ENCODE data around the gene ILKAP. TPM values are rescaled to one million over a fixed set of nuclear protein-coding genes. Genes with fewer than 3 reads are reported as not detected.

Gene ILKAP
- polyA plus RNA-seq, 3 donors: 23.2 to 44.2 (median 29.3) TPM

DNA sequence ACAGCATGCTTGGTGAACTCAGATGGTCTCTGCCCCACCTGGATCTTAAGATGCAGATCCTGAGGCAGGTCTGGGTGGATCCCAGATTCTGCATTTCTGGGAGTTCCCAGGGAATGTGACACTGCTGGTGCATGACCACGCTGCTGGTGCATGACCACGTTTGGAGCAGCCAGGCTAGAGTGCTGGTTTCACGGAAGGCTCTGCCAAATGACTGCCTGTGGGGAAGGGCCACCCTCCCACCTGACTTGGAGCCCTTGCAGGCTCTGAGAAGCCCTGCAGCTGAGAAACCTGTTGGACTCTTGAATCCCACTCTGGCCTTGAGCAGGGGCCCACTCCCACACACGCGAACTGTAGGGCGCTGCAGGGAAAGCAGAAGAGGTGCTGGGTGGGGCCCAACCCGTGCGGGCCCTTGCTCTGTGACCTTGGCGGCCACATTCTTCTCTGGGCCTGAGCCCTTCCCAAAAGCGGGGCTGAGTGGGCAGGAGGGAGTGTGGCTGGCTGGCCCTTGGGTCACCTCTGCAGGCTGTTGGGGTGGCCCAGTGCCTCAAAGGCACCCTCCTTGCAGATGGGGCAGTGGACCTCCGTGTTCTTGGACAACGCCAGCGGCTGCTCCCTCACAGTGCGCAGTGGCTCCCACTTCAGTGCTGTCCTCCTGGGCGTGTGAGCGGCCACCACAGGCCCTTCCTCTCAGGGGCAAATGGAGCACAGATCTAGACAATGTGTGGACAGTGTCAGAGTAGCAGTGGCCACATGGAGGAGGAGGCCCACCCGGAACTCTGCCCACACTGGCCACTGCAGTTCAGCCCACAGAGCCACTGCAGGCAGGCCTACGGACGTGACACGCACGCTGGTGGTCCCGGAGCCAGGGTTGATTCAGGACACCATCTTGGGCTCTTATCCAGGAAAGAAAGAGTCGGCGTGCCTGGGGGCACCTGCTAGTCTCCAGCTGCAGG is 36.8 kb downstream of the ILKAP start:
- H3K4me1 ChIP-seq (ENCODE audit: control insufficient read depth in 1 of 2, insufficient read depth in 2 of 2, low read length in 2 of 2): no peaks in the 10 kb centered on the region
- H3K4me1 Mint-ChIP-seq: peaks cover 7% of the 10 kb centered on the region
- H3K9me3 Mint-ChIP-seq: peaks cover 0 to 6% (median 0%) of the 10 kb centered on the region in 7 donors
- intact Hi-C loops (cut with micrococcal nuclease): no loop called here
- H3K27ac ChIP-seq (ENCODE audit: low read depth in 1 of 2, low read length in 2 of 2): no peak overlapping the region
- H2AFZ ChIP-seq (ENCODE audit: insufficient read depth, low read depth, low read length, poor library complexity, severe bottlenecking): no peak overlapping the region
- no peaks in the 10 kb centered on the region for H3K79me2 ChIP-seq (ENCODE audit: insufficient read depth, low read length)
- H3K4me3 ChIP-seq (replicated peaks in 1 of 3; ENCODE audit: low read depth in 2 of 3, low read length in 3 of 3): no peak overlapping the region
- H3K36me3 ChIP-seq (replicated peaks in 1 of 2; ENCODE audit: control insufficient read depth in 1 of 2, insufficient read depth in 2 of 2, low read length in 2 of 2): peaks cover 29 to 42% of the 10 kb centered on the region in 2 donors
- DNase-seq: no peak
- WGBS (ENCODE audit: insufficient coverage): 88% methylated on average over 24 of the region's 24 CpGs
- peaks cover 30 to 38% (median 31%) of the 10 kb centered on the region in 3 donors for H3K27me3 Mint-ChIP-seq (ENCODE audit: low read depth in 3 of 3)
- H3K4me3 Mint-ChIP-seq: no peak overlapping the region
- H3K4me2 ChIP-seq (replicated peaks; ENCODE audit: extremely low read depth, low read length, poor library complexity, severe bottlenecking): no peak overlapping the region
- H3K27ac Mint-ChIP-seq: no peak overlapping the region
- no peak overlapping the region for H3K9ac ChIP-seq (ENCODE audit: insufficient read depth, low read length, poor library complexity, severe bottlenecking)
- TF ChIP-seq, protein P1, sequence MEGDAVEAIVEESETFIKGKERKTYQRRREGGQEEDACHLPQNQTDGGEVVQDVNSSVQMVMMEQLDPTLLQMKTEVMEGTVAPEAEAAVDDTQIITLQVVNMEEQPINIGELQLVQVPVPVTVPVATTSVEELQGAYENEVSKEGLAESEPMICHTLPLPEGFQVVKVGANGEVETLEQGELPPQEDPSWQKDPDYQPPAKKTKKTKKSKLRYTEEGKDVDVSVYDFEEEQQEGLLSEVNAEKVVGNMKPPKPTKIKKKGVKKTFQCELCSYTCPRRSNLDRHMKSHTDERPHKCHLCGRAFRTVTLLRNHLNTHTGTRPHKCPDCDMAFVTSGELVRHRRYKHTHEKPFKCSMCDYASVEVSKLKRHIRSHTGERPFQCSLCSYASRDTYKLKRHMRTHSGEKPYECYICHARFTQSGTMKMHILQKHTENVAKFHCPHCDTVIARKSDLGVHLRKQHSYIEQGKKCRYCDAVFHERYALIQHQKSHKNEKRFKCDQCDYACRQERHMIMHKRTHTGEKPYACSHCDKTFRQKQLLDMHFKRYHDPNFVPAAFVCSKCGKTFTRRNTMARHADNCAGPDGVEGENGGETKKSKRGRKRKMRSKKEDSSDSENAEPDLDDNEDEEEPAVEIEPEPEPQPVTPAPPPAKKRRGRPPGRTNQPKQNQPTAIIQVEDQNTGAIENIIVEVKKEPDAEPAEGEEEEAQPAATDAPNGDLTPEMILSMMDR (IDR thresholded peaks at IDR 0.05): no peak
- peaks cover 0 to 23% of the 10 kb centered on the region in 2 donors for H3K27me3 ChIP-seq (ENCODE audit: control insufficient read depth in 2 of 2, insufficient read depth in 2 of 2, low read length in 2 of 2)
- H3K9me3 ChIP-seq (replicated peaks in 1 of 2; ENCODE audit: control insufficient read depth in 1 of 2, insufficient read depth in 1 of 2, low read length in 2 of 2): no peaks in the 10 kb centered on the region
- H4K20me1 ChIP-seq (ENCODE audit: insufficient read depth, low read length): no peaks in the 10 kb centered on the region
- peaks cover 37 to 45% of the 10 kb centered on the region in 2 donors for H3K36me3 Mint-ChIP-seq

DNA sequence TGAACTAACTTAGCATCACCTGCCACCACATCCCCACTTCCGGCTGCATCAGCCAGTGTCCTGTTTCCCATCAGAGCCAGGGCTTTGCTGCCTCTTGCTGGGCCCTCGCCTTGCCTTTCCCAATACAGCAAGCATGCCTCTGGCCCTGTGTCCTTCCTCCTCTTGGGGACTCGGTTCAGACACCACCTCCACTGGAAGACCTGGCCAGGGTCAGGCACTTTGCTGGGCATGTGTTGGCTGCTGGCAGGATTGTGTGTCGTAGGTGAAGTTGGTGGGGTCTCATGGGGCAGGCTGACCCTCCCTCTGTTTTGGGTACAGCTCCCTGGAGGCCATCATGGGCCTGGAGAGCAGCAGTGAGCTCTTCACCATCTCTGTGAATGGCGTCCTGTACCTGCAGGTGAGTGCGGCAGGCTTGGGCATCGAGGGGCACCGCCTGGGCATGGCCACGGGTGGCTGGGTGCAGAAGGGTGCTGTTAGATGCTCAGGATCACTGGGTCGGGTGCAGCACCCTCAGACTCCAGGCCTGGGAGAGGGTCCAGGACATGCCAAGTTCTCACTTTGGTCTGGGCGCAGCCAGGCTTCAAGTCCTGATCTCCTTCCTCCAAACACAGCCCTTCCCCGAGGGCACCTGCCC is 38.1 kb downstream of the ILKAP start:
- Histone ChIP-seq H3K9ac (ENCODE audit: insufficient read depth, low read length, poor library complexity, severe bottlenecking) (no peak overlapping the region), H3K4me2 (replicated peaks; ENCODE audit: extremely low read depth, low read length, poor library complexity, severe bottlenecking) (no peak overlapping the region), H4K20me1 (ENCODE audit: insufficient read depth, low read length) (no peaks in the 10 kb centered on the region), H3K4me1 (ENCODE audit: control insufficient read depth in 1 of 2, insufficient read depth in 2 of 2, low read length in 2 of 2) (no peaks in the 10 kb centered on the region), H3K27me3 (ENCODE audit: control insufficient read depth in 2 of 2, insufficient read depth in 2 of 2, low read length in 2 of 2) (peaks cover 0 to 34% of the 10 kb centered on the region in 2 donors), H2AFZ (ENCODE audit: insufficient read depth, low read depth, low read length, poor library complexity, severe bottlenecking) (no peak overlapping the region), H3K9me3 (replicated peaks in 1 of 2; ENCODE audit: control insufficient read depth in 1 of 2, insufficient read depth in 1 of 2, low read length in 2 of 2) (peaks cover 0 to 1% of the 10 kb centered on the region in 2 donors), H3K27ac (ENCODE audit: low read depth in 1 of 2, low read length in 2 of 2) (no peak overlapping the region), H3K4me3 (replicated peaks in 1 of 3; ENCODE audit: low read depth in 2 of 3, low read length in 3 of 3) (no peak overlapping the region), H3K79me2 (ENCODE audit: insufficient read depth, low read length) (no peaks in the 10 kb centered on the region), H3K36me3 (replicated peaks in 1 of 2; ENCODE audit: control insufficient read depth in 1 of 2, insufficient read depth in 2 of 2, low read length in 2 of 2) (peaks cover 20 to 30% of the 10 kb centered on the region in 2 donors)
- Mint-ChIP-seq H3K36me3 (peaks cover 30 to 36% of the 10 kb centered on the region in 2 donors), H3K4me1 (peaks cover 13% of the 10 kb centered on the region), H3K27me3 (ENCODE audit: low read depth in 3 of 3) (peaks cover 35 to 51% (median 42%) of the 10 kb centered on the region in 3 donors), H3K9me3 (peaks cover 0 to 7% (median 0%) of the 10 kb centered on the region in 7 donors), H3K4me3 (peak overlapping the region in 1 of 2 donors; percentile 72), H3K27ac (peak overlapping the region in 1 of 7 donors; percentile 76)
- intact Hi-C loops (cut with micrococcal nuclease): no loop called here
- no peak for DNase-seq
- WGBS (ENCODE audit: insufficient coverage): 90% methylated on average over 10 of the region's 12 CpGs
- TF ChIP-seq, protein P1 (IDR thresholded peaks at IDR 0.05): no peak

All from CD14-positive monocyte (primary cell).